ENCODE results near the gene PLCH2.

The PLCH2 gene

GRCh38 chr1:2533365-2533764 is 57.3 kb downstream of the PLCH2 start:
- no peak for DNase-seq

GRCh38 chr1:2534315-2534686 is 58.2 kb downstream of the PLCH2 start:
- DNase-seq = no peak

- no peak for DNase-seq
Observed at GRCh38 chr1:2534687-2535441, 58.8 kb downstream of the PLCH2 start.

- DNase-seq = no peak
Observed at GRCh38 chr1:2535455-2535854, 59.4 kb downstream of the PLCH2 start.

GRCh38 chr1:2535981-2536380 is 59.9 kb downstream of the PLCH2 start:
- DNase-seq = no peak

GRCh38 chr1:2537784-2538115 is 61.7 kb downstream of the PLCH2 start:
- no peak for DNase-seq

- DNase-seq = no peak
Observed at GRCh38 chr1:2538376-2538775, 62.3 kb downstream of the PLCH2 start.

GRCh38 chr1:2538872-2539271 is 62.8 kb downstream of the PLCH2 start:
- DNase-seq = no peak

GRCh38 chr1:2539312-2539907 is 63.3 kb downstream of the PLCH2 start:
- DNase-seq = no peak

- no peak for DNase-seq
Observed at GRCh38 chr1:2540816-2541492, 64.9 kb downstream of the PLCH2 start.

- DNase-seq = no peak
Observed at GRCh38 chr1:2541619-2542245, 65.6 kb downstream of the PLCH2 start.

GRCh38 chr1:2542246-2542915 is 66.3 kb downstream of the PLCH2 start:
- DNase-seq = no peak

GRCh38 chr1:2543543-2544092 is 67.5 kb downstream of the PLCH2 start:
- no peak for DNase-seq

GRCh38 chr1:2544093-2544874 is 68.2 kb downstream of the PLCH2 start:
- DNase-seq = no peak

- DNase-seq = no peak
Observed at GRCh38 chr1:2544875-2545640, 69.0 kb downstream of the PLCH2 start.

- peak; percentile 93 for DNase-seq
Observed at GRCh38 chr1:2545754-2546514, 69.8 kb downstream of the PLCH2 start.

GRCh38 chr1:2546515-2547209 is 70.6 kb downstream of the PLCH2 start:
- DNase-seq = peak; percentile 95

GRCh38 chr1:2547210-2548067 is 71.3 kb downstream of the PLCH2 start:
- peak; percentile 76 for DNase-seq

- DNase-seq = peak; percentile 91
Observed at GRCh38 chr1:2548068-2548589, 72.0 kb downstream of the PLCH2 start.
